HG03139 (cell line): ENCODE results near the gene UQCRC1.

ENCODE experiments used
- ATAC-seq: cut with Tn5 transposase; IDR thresholded peaks from one replicate; pipeline ENCODE4 v1.9.1; 2021; ENCODE audit not compliant: unreplicated experiment

UQCRC1 gene

GRCh38 chr3:48609088-48610005, at the start of gene UQCRC1:
UQCRC1 (minus strand) TSS chr3:48609646; CDS start chr3:48609620, 26 bp downstream.
- peak; percentile 91 for ATAC-seq

GRCh38 chr3:48656841-48657281, 47.4 kb upstream of the UQCRC1 start:
- no peak for ATAC-seq

DNA sequence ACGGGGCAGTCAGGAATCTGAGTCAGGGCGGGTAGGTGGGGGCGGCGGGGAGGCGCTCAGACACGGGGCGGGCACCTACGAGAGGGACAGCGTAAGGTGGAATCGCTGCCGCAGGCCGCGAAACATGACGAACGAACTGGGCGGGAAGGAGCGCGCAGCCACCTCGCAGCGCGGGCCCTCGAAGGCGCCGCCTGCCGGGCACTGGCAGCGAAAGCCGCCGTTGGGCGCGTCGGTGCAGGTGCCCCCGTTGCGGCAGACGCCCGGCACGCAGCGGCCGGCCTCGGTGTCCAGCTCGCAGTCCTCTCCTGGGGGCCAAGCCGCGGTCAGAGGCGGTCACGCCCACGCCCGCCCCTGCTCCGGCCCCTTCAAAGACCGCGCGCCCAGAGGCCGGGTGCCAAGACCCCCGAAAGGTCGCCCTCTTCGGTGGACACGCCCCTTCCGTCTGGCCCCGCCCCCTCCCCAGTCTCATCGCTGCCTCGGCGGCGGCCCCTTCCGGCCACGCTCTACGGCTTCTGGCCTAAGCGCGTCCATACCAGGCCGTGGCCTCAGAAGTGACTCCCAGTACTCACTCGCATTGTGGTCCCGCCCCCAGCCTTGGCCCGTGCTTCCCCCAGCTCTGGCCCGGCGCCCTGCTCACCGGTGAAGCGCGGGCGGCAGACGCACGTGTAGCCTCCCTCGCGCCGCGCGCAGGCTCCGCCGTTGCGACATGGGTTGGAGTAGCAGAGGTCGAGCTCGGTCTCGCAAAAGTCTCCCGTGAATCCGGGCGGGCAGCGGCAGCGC, 46.8 kb upstream of the UQCRC1 start:
- no peak for ATAC-seq

GRCh38 chr3:48655606-48656005, 46.2 kb upstream of the UQCRC1 start:
- no peak for ATAC-seq

DNA sequence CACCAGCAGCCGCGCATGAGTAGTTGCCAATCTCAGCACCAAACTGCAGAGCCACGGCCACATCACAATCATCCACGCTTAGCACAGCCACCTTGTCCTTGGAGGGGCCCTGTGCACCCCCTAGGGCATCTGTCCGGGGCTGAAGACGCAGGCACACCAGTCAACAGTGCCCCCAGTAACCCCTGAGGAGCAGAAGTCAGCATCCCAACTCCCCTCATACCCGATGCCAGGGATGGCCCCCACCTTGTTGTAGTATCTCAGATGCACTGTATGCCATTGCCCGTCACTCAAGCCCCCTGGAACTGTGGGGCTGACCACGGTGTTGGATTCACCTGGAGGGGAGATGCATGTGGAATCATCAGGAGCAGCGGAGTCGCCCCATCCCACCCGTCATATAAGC, 45.6 kb upstream of the UQCRC1 start:
- ATAC-seq, result no peak

GRCh38 chr3:48652923-48653715, 43.7 kb upstream of the UQCRC1 start:
- ATAC-seq, result no peak

- no peak for ATAC-seq
Measured at GRCh38 chr3:48651771-48652170, 42.3 kb upstream of the UQCRC1 start.

DNA sequence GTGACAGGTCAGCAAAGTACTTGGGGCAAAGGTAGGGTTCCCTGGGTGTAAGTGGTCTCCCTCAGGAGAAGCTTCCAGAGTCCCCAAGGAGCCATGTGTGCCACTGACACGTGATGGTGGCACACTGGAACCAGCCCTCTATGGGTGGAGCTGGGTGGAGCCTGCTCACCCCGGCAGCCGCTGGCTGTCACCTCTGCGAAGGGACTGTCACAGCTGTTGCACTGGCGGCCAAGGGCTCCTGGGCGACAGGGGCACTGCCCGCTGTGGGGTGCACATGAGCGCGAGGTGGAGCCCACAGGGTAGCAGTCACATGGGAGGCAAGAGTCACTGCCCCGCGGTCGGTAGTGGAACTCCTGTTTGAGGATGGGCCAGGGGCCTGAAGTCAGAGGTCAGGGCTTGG, 41.3 kb upstream of the UQCRC1 start:
- no peak for ATAC-seq

GRCh38 chr3:48648188-48648850, 38.9 kb upstream of the UQCRC1 start:
- no peak for ATAC-seq

GRCh38 chr3:48647714-48648113, 38.3 kb upstream of the UQCRC1 start:
- ATAC-seq, result no peak

DNA sequence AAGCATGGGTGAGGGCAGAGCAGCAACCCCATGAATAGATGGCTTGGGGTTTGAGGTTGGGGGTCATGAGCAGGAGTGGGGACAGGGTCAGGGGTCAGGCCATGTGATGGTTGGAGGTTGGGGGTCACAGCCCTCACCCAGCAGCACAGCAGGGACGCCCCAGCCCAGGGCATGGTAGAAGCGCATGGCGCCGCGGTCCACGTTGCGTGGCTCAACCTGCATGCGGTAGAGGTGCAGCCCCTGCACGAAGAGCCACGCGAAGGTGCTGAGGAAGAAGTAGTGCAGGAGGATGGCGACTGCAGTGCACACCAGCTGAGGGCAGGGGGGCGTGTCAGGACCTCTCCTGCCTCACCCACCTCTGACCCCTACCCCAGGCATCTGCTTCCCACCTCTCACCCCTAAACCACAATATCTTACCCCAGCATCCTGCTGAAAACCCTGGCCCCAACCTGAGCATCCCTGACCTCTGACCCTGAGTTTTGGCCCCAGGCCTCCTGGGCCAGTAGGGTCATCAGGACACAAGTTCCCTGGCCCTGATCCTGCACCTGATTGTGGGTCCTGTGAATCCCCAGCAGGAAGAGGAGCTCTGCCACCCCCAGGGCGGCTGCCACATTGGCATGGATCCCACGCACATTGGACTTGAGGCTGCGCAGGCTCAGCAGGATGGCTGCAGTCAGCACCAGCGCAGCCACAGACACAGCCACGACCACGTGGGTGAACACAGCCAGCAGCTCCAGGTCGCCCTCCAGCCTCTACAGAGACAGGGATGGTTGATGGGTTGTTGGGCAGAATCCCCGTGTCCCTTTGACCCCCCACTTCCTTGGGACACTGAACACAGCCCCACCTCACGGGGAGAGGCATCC, 35.7 kb upstream of the UQCRC1 start:
- ATAC-seq, result no peak

- no peak for ATAC-seq
Measured at GRCh38 chr3:48642605-48643004, 33.2 kb upstream of the UQCRC1 start.

DNA sequence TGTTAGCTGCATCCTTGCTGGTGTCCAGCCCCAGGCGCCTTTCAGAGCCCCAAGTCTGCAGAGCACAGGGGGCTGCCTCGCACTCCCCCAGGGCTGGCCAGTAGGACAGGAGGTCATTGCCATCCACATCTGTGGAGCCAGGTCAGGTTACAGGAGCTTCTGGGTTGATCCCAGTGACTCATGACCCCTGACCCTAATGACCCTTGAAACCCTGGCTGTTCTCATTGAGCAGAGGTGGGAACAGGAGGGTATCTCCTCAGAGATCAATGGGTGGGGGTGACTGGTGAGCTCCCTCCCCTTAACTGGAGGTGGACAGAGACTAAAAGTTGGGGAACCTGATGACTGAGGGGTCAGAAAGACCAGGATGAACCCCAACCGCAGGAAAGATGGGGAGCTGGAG, 31.9 kb upstream of the UQCRC1 start:
- no peak for ATAC-seq

DNA sequence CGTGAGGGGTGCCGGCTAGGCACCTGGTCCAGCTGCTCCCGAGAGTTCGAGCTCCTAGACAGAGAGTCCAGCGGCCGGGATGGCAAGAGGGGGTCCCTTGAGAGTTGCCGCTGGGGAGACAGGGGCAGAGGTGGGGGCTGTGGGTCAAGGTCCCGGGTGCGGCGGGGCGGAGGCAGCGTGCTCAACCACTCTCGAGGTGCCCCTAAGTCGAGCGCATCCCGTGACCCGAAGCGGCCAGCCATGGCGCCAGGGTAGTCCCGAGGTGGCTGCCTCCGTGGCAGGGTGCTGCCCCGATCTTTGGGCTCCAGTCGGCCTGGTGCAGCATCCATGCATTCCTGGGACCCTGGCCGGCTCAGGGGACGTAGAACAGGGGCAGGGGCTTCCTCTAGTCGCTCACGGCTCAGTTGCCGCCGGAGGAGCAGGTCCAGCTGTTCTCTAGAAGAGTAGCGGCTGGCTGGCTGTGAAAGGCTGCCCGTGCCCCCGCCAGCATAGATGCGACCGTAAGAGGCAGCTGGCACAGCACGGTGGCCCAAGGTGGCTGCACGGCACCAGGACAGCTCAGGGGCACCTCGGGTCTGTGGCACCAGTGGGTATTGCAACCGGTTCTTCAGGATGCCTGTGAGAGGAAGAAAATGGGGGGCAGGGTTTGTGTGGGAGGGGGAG, 30.6 kb upstream of the UQCRC1 start:
- ATAC-seq, result no peak

GRCh38 chr3:48637305-48637704, 27.9 kb upstream of the UQCRC1 start:
- ATAC-seq, result no peak

GRCh38 chr3:48636149-48636655, 26.8 kb upstream of the UQCRC1 start:
- ATAC-seq, result no peak

- peak; percentile 87 for ATAC-seq
Measured at GRCh38 chr3:48635222-48636021, 26.0 kb upstream of the UQCRC1 start, which contains the start of gene SLC26A6. SLC26A6 (minus strand) TSS chr3:48635461; CDS start chr3:48635393, 68 bp downstream.

DNA sequence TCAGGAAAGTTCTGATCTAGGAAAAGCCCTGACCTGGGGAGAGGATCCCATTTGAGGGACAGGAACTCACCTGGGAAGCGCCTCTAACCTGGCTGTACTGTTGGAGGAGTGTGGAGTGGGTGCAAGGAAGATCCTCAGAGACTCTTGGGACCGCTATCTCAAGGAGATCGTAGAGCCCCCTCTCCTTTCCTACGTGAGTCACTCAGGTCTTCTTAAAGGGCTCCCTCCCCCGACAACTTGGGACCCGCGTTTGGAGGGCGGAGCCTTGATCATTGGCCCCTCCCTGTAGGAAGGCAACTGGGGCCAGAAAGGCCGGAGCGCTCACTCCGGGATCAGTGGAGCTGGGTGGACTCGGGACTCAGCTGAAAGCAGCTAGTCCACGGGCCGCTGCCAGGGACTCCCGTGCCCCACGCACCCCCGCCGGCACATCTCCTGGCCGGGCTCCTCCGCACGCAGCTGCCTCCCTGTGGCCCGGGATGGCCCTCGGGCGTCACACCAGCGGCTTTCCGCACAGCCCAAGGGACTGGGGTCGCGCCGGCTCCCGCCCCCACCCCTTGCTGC, 25.3 kb upstream of the UQCRC1 start:
- no peak for ATAC-seq
